Hematopoietic multipotent progenitor cell treated with erythropoietin and hydrocortisone succinate and interleukin-3 and kit ligand, for 4 days (in vitro differentiated cells): ENCODE data around the gene WFDC11.
A peak's percentile ranks its signal among the peaks of the same experiment; 100 is the strongest.

Experiments
- DNase-seq: peaks from one replicate; pipeline ENCODE4 v3.0.0-alpha.2; 2015

WFDC11 gene

DNA sequence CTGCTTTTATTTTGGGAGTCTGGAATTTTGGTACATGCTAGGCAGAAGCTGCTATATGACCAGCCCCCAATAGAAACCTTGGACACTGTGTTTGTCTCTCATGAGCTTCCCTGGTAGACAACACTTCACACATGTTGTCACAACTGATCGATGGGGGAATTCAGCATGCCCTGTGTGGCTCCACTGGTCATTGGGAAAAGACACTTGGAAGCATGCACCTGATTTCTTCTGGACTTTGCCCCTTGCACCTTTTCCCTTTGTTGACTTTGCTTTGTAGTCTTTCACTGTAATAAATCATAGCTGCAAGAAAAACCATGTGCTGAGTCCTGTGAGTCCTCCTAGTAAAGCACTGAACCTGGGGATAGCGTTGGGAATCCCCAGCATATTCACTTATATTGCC is 48.4 kb downstream of the WFDC11 start:
- DNase-seq = no peak

DNA sequence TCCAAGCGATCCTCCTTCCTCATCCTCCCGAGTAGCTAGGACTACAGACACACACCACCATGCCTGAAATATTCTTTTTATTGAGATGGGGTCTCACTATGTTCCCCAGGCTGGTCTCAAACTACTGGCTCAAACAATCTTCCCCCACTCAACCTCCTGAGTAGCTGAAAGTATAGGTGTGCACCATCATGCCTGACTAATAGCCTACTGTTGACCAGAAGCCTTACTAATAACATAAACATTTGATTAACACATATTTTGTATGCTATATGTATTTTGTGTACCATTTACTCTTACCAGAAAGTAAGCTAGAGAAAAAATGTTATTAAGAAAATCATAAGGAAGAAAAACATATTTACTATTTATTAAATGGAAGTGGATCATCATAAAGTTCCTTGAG is 52.4 kb downstream of the WFDC11 start:
- DNase-seq = no peak

DNA sequence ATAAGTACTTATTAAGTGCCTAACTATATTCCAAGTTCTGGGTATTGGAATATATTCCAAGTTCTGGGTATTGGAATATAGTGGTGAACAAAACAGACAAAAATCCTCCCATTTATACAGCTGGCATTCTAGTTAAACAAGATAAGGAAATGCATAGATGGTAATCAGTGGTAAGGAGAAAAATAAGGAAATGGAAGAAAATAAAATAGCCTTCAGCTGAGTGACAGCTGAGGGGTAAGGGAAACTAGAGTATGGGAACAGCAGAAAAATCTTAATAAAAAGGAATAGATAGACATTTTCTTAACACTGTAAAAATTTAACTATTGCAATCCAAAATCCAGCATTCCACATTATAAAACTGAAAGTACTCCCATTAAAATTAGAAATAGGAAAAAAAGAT is 57.7 kb downstream of the WFDC11 start:
- DNase-seq = peak; percentile 3

DNA sequence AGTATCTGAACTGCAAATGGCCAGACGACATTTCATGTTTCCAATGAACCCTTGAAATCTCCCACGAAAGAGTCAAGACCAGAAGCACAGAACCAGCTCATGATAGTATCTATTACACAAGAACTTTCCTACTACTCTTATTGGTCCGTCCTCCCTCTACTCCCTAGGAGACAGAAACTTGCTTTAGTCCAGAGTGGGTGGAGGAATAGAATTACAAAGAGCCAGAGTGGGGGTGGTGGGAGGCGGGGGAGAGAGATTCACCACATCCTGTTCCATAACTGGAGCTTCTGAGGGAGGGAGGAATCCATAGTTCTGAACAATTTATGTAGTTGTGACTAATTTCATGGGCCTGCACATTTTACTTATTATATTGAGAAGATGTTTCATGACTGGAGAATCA is 59.0 kb downstream of the WFDC11 start:
- no peak for DNase-seq

DNA sequence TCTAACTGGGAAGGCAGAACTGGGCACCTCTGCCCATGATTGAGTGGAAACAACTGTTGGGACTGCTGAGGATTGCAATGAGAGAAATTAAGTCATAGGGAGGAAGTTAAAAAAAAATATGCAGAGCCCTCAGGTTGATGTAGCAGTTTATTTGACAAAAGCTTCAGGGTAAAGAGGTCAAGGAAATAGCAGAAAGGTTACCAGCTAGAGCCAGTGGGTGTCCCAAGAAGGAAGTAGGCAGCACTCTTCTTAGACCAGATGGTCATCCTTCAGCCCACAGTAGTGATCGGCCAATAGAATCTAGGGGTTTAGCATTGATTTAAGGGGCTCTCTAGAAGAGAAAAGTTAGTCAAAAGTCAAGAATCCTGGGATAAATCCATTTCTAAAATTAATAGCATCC is 62.2 kb downstream of the WFDC11 start:
- no peak for DNase-seq
